OCI-LY3 (cell line): ENCODE data around the gene FAM199X.
A peak's percentile ranks its signal among the peaks of the same experiment; 100 is the strongest.

Experiments used
- H2AFZ ChIP-seq: fragments of 200-600, 300-600 bp; shearing (Covaris generic); 2 replicates; pipeline ENCODE4 v1.6.0; 2014; ENCODE audit warnings: antibody characterized with exemption, low read depth, low read length
- H3K27ac ChIP-seq: fragments of 200-600, 300-600 bp; sonication (generic); 2 replicates; pipeline ENCODE4 v1.5.1; 2014; ENCODE audit warnings: mild to moderate bottlenecking, low read length, moderate library complexity, mixed read lengths
- H3K27me3 ChIP-seq: fragments of 200-600, 300-600 bp; sonication (generic); 2 replicates; pipeline ENCODE4 v1.6.1; 2014; ENCODE audit warnings: low read depth, low read length, mixed read lengths
- H3K36me3 ChIP-seq: fragments of 200-600, 300-600 bp; sonication (generic); replicated peaks from 2 replicates; pipeline ENCODE3; 2014; ENCODE audit warnings: low read depth, low read length, mixed read lengths
- H3K4me1 ChIP-seq: fragments of 300-600, 200-600 bp; sonication (generic); 2 replicates; pipeline ENCODE4 v1.6.1; 2014; ENCODE audit warnings: low read length, mixed read lengths
- H3K4me2 ChIP-seq: fragments of 200-600, 300-600 bp; sonication (generic); 2 replicates; pipeline ENCODE4 v1.6.1; 2014; ENCODE audit warnings: low read length, mixed read lengths
- H3K4me3 ChIP-seq: fragments of 300-600, 200-600 bp; sonication (generic); 2 replicates; pipeline ENCODE4 v1.5.1; 2014; ENCODE audit warnings: antibody characterized with exemption, mild to moderate bottlenecking, low read length, moderate library complexity
- H3K79me2 ChIP-seq: fragments of 300-600, 200-600 bp; shearing (Covaris generic); 2 replicates; pipeline ENCODE4 v1.6.1; 2014; ENCODE audit warnings: mild to moderate bottlenecking, low read length, mixed read lengths
- H3K9ac ChIP-seq: fragments of 300-600, 200-600 bp; shearing (Covaris generic); 2 replicates; pipeline ENCODE4 v1.6.0; 2014; ENCODE audit warnings: mild to moderate bottlenecking, low read length, moderate library complexity
- H3K9me3 ChIP-seq: fragments of 200-600, 300-600 bp; shearing (Covaris generic); 2 replicates; pipeline ENCODE4 v1.6.1; 2014; ENCODE audit warnings: low read length, mixed read lengths; ENCODE audit not compliant: insufficient read depth
- H4K20me1 ChIP-seq: fragments of 200-600, 300-600 bp; sonication (generic); 2 replicates; pipeline ENCODE4 v1.6.1; 2016; ENCODE audit warnings: low read length, mixed read lengths; ENCODE audit not compliant: insufficient read depth
- EZH2phosphoT487 ChIP-seq: fragments of 200-600 bp; shearing (Covaris generic); IDR thresholded peaks from 2 replicates; pipeline ENCODE4 v1.6.1; 2018; ENCODE audit warnings: antibody characterized with exemption, mixed run types, low read depth
- TF ChIP-seq, protein P1 (sequence below): fragments of 200-600, 300-600 bp; sonication (generic); IDR thresholded peaks from 2 replicates; pipeline ENCODE4 v1.5.1; 2014; ENCODE audit warnings: antibody characterized with exemption, low read length, low read depth

FAM199X gene

DNA sequence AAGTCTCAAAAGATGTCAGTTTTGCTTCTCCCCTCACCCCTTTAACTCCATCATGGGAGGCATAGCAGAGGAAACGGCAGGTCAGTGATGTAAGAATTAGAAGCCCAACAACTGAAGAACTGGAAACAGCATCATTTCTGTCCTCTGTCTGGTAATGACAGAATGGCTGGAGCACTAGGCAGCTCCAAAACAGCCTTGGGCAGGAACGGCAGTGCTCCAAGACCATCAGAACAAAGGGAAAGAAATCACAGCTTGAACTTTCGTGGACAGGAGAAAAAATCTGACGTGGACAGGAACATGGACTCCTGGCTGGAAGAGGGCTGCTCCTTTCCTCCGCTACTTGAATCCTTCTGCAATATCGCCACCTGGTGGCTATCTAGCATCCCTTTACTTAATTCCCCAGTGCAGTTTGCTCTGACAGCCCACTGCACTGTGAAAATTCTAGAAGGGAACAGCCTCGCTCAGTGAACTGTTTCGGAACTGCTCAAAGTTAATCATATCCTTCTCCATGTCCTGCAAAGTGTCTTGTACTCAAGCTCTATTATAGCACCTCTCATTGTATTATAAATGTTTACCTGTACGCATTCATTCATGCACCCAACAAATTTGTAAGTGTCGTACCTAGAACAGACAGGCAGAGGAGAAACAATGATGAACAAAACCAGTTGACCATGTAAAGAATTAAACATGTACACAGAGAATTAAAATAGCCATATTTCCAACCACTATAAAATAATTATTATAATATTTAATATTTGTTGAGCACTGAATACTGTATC lies 29.8 kb upstream of the FAM199X start:
- Histone ChIP-seq H3K36me3 (no peaks in the 10 kb centered on the region), H3K79me2 (no peaks in the 10 kb centered on the region), H3K4me1 (peaks cover 3% of the 10 kb centered on the region; the same call in 1 of the 2 replicates), H3K4me3 (peak overlapping the region; percentile 56; the same call in 1 of the 2 replicates), H3K4me2 (peak overlapping the region; percentile 77), H3K27ac (no peak overlapping the region), H4K20me1 (no peaks in the 10 kb centered on the region), H3K9ac (no peak overlapping the region), H2AFZ (0 out of 2 replicates have a peak overlapping the region, but pooled peaks have one; percentile 54), H3K9me3 (no peaks in the 10 kb centered on the region), H3K27me3 (no peaks in the 10 kb centered on the region)
- TF ChIP-seq EZH2phosphoT487, result no peak
- TF ChIP-seq, protein P1, sequence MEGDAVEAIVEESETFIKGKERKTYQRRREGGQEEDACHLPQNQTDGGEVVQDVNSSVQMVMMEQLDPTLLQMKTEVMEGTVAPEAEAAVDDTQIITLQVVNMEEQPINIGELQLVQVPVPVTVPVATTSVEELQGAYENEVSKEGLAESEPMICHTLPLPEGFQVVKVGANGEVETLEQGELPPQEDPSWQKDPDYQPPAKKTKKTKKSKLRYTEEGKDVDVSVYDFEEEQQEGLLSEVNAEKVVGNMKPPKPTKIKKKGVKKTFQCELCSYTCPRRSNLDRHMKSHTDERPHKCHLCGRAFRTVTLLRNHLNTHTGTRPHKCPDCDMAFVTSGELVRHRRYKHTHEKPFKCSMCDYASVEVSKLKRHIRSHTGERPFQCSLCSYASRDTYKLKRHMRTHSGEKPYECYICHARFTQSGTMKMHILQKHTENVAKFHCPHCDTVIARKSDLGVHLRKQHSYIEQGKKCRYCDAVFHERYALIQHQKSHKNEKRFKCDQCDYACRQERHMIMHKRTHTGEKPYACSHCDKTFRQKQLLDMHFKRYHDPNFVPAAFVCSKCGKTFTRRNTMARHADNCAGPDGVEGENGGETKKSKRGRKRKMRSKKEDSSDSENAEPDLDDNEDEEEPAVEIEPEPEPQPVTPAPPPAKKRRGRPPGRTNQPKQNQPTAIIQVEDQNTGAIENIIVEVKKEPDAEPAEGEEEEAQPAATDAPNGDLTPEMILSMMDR, result peak; percentile 67

DNA sequence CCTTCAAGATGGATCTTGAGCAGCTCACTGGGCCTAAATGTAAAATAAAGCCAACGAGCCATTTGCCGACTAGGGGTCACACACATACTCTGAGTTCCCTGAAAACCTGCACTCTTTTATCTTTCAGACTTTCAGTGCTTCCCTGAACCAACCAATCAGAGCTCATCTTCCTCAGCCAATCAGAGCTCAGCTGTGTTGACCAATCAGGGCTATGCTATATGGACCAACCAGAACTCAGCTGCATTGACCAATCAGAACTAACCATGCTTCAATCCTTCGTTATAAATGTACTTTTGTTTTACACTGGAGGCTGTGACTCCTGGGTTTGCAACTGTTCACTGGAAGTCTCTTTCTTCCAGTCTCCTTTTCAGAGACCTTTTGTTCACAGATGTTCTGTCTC lies 28.8 kb upstream of the FAM199X start:
- Histone ChIP-seq H2AFZ (no peak overlapping the region), H3K9me3 (no peaks in the 10 kb centered on the region), H3K4me1 (peaks cover 3% of the 10 kb centered on the region; the same call in 1 of the 2 replicates), H3K27me3 (no peaks in the 10 kb centered on the region), H3K4me2 (no peak overlapping the region), H3K9ac (no peak overlapping the region), H3K4me3 (no peak overlapping the region), H3K79me2 (no peaks in the 10 kb centered on the region), H4K20me1 (no peaks in the 10 kb centered on the region), H3K36me3 (no peaks in the 10 kb centered on the region), H3K27ac (no peak overlapping the region)
- TF ChIP-seq, protein P1, result no peak
- no peak for TF ChIP-seq EZH2phosphoT487

DNA sequence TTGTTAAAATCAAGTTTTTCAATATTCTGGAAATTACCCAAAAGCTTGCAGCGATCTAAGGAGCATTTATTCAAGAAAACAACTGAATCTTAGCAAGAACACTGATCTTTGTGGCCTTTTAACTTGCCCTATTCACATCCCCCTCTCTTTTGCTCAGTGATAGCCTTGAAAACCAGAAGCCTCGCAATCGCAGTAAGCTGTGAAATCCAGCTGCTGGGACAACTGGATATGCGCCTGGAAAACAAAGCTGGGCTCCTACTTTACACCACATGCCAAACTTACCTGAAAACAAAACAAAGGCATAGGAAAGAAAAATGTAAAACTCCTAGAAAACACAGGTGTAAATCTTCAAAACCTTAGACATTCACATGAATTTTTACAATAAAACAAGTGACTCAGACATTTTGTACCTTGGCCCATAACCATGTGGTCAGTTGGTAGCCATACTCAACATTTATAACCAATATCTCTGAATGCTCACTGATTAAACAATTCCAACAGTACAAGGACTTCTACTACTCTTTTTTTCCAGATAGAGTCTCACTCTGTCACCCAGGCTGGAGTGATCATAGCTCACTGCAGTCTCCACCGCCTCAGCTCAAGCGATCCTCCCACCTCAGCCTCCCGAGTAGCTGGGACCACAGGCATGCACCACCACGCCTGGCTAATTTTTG lies 25.0 kb upstream of the FAM199X start:
- H3K27ac ChIP-seq, result no peak overlapping the region
- H3K9ac ChIP-seq, result no peak overlapping the region

DNA sequence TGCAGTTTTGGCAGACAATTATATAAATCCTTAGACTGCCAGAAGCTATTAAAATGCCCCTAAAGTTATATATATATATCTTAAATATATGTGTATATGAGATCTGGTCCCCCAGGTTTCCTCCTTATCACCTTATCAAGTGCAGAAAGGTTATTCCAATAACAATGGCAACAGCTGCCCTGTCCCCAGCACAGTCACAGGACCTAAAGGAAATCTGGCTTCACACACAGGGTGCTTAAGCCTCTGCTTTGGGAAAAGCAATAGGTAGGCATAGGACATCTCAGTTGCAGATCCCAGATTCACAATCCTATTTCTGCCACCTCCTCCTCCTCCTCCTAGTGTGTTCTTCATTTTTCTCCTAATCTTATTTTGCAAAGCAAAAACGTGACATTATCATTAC lies 15.2 kb upstream of the FAM199X start:
- Histone ChIP-seq H3K9me3 (no peaks in the 10 kb centered on the region), H3K4me1 (no peaks in the 10 kb centered on the region), H3K9ac (no peak overlapping the region), H3K27ac (no peak overlapping the region), H3K4me3 (no peak overlapping the region), H3K36me3 (no peaks in the 10 kb centered on the region), H4K20me1 (no peaks in the 10 kb centered on the region), H2AFZ (no peak overlapping the region), H3K27me3 (no peaks in the 10 kb centered on the region), H3K79me2 (peaks cover 7% of the 10 kb centered on the region), H3K4me2 (no peak overlapping the region)
- TF ChIP-seq EZH2phosphoT487, result no peak
- TF ChIP-seq, protein P1, result no peak

More for the DNA sequence above, 25.0 kb upstream of the FAM199X start:
- Histone ChIP-seq H2AFZ (no peak overlapping the region), H3K4me2 (no peak overlapping the region), H3K79me2 (no peaks in the 10 kb centered on the region), H4K20me1 (no peaks in the 10 kb centered on the region), H3K4me1 (no peaks in the 10 kb centered on the region), H3K4me3 (no peak overlapping the region), H3K9me3 (no peaks in the 10 kb centered on the region), H3K27me3 (no peaks in the 10 kb centered on the region), H3K36me3 (no peaks in the 10 kb centered on the region)
- TF ChIP-seq EZH2phosphoT487, result no peak
- TF ChIP-seq, protein P1, result no peak
